CD4-positive, alpha-beta memory T cell (primary cell): Measurements from ENCODE around the gene CYBA. TPM values are rescaled to one million over a fixed set of nuclear protein-coding genes. Genes with fewer than 3 reads are reported as not detected.

ENCODE experiments used
- CTCF ChIA-PET: fragments of 350-600 bp; sonication (Branson Sonifier 250); formaldehyde crosslinking; loops from one replicate; lab custom pipeline; 2021; ENCODE audit warnings: inconsistent platforms; ENCODE audit not compliant: partially characterized antibody; lab: Charles Lee
- POLR2A ChIA-PET: fragments of 350-600 bp; sonication (Branson Sonifier 250); formaldehyde crosslinking; loops from one replicate; lab custom pipeline; 2021; ENCODE audit not compliant: partially characterized antibody; lab: Charles Lee
- DNase-seq, 5 donors: peaks; one replicate each; pipeline versions ENCODE4 v3.0.0 to v3.0.0-alpha.2; 2020 to 2022; ENCODE audit warnings: mixed read lengths in 1 of 5
- H3K27ac ChIP-seq: one replicate; pipeline ENCODE4 v1.7.0; 2013; ENCODE audit warnings: low read depth, low read length
- H3K27me3 ChIP-seq: 2 replicates; pipeline ENCODE4 v1.7.0; 2013; ENCODE audit warnings: mild to moderate bottlenecking, low read length, moderate library complexity; ENCODE audit not compliant: insufficient read depth
- H3K36me3 ChIP-seq: 2 replicates; pipeline ENCODE4 v1.7.0; 2013; ENCODE audit warnings: mild to moderate bottlenecking, low read length, moderate library complexity; ENCODE audit not compliant: insufficient read depth
- H3K4me1 ChIP-seq: 2 replicates; pipeline ENCODE4 v1.7.0; 2013; ENCODE audit warnings: mild to moderate bottlenecking, low read length, moderate library complexity; ENCODE audit not compliant: insufficient read depth
- H3K4me3 ChIP-seq, 2 donors: one replicate each; pipeline ENCODE4 v1.7.0; 2013; ENCODE audit warnings: low read length in 2 of 2, mild to moderate bottlenecking in 1 of 2
- H3K9me3 ChIP-seq, 2 donors: one replicate each; pipeline ENCODE4 v1.7.0; 2013; ENCODE audit warnings: low read length in 2 of 2, control low read depth in 1 of 2; ENCODE audit not compliant: control insufficient read depth in 1 of 2
- H3K27ac Mint-ChIP-seq, 7 donors: one replicate each; pipeline ENCODE4 v1.8.0; 2020 to 2021; ENCODE audit warnings: mixed read lengths in 7 of 7, mild to moderate bottlenecking in 6 of 7, inconsistent platforms in 3 of 7, moderate library complexity in 3 of 7
- H3K27me3 Mint-ChIP-seq, 2 donors: one replicate each; pipeline ENCODE4 v1.8.0; 2020 to 2021; ENCODE audit warnings: mixed read lengths in 2 of 2
- H3K36me3 Mint-ChIP-seq, 2 donors: one replicate each; pipeline ENCODE4 v1.8.0; 2020 to 2021; ENCODE audit warnings: mixed read lengths in 2 of 2, inconsistent platforms in 1 of 2, mild to moderate bottlenecking in 1 of 2
- H3K4me1 Mint-ChIP-seq, 4 donors: one replicate each; pipeline ENCODE4 v1.8.0; 2020 to 2021; ENCODE audit warnings: mixed read lengths in 4 of 4, mild to moderate bottlenecking in 1 of 4
- H3K4me3 Mint-ChIP-seq, 8 donors: one replicate each; pipeline ENCODE4 v1.8.0; 2020 to 2021; ENCODE audit warnings: mixed read lengths in 8 of 8, mild to moderate bottlenecking in 7 of 8, moderate library complexity in 6 of 8, inconsistent platforms in 3 of 8
- H3K9me3 Mint-ChIP-seq, 8 donors: one replicate each; pipeline ENCODE4 v1.8.0; 2020 to 2021; ENCODE audit warnings: mixed read lengths in 8 of 8, mild to moderate bottlenecking in 5 of 8, inconsistent platforms in 3 of 8, moderate library complexity in 1 of 8
- intact Hi-C: fragments of 100-400 bp; cut with micrococcal nuclease; formaldehyde crosslinking; loops from one replicate; pipeline ENCODE4 v1.15.1; 2023
- polyA plus RNA-seq, 2 donors: library from polyadenylated mRNA; unstranded; fragments of 300-500 nt; fragmentation: Illumina TruSeq; gene quantifications; one replicate each; pipeline ENCODE4 v1.2.3, GENCODE V29; 2021
- total RNA-seq, 2 experiments: library from RNA; stranded (reverse); gene quantifications; one replicate each; pipeline ENCODE4 v1.2.3, GENCODE V29; 2021

CYBA gene
- total and polyA plus RNA-seq, 4 experiments from 2014 or later = 383 to 1,286 (median 538) TPM

DNA sequence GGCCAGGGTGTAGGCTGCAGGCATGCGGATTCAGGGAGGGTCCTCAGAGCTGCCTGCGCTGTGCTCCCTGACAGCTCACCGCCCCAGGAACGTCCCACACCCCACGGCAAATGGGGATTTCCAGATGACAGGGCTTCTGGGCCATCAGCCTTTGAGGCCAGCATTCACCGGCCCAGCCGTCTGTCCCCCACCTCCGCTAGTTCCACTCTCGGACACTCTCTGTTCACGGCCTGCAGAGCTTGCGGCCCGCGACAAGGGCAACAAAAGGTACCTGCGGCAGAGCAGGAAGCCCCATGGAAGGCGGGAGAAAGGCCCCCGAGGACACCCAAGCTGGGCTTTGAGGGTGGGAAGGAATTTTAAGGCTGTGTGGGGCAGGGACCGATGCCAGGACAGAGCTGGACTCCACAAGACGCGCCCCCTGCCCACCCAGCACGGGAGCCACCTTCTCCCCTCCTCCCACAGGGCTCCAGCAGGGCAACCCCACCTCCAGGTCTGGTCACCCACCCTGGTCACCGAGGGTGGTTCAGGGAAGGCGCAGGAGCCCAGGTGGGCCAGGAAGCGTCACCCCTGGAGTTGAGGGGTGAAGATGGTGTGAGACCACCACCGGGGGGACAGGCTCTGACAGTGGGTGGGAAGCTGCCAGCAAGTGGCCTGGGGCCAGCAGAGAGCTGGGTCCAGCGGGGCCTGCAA lies 5.6 kb upstream of the CYBA start:
- no peak overlapping the region for H3K4me3 ChIP-seq
- H3K36me3 Mint-ChIP-seq = peaks cover 0 to 8% of the 10 kb centered on the region in 2 donors
- H3K4me3 Mint-ChIP-seq = no peak overlapping the region
- DNase-seq = no peak
- no peaks in the 10 kb centered on the region for H3K27me3 Mint-ChIP-seq
- H3K27ac Mint-ChIP-seq = peak overlapping the region in 1 of 7 donors; percentile 42
- H3K27me3 ChIP-seq = no peaks in the 10 kb centered on the region
- POLR2A ChIA-PET = no interaction called here
- intact Hi-C loops = no loop called here
- no peak overlapping the region for H3K27ac ChIP-seq
- peaks cover 2 to 12% (median 3%) of the 10 kb centered on the region in 4 donors for H3K4me1 Mint-ChIP-seq
- no peaks in the 10 kb centered on the region for H3K9me3 ChIP-seq
- CTCF ChIA-PET = no interaction called here
- peaks cover 13% of the 10 kb centered on the region for H3K4me1 ChIP-seq
- no peaks in the 10 kb centered on the region for H3K9me3 Mint-ChIP-seq
- no peaks in the 10 kb centered on the region for H3K36me3 ChIP-seq

- intact Hi-C loops = no loop called here
- Histone ChIP-seq H3K27me3 (no peaks in the 10 kb centered on the region), H3K9me3 (no peaks in the 10 kb centered on the region), H3K36me3 (no peaks in the 10 kb centered on the region), H3K27ac (no peak overlapping the region), H3K4me3 (no peak overlapping the region), H3K4me1 (peaks cover 13% of the 10 kb centered on the region)
- CTCF ChIA-PET = no interaction called here
- Mint-ChIP-seq H3K36me3 (peaks cover 0 to 12% of the 10 kb centered on the region in 2 donors), H3K4me1 (peaks cover 2 to 13% (median 5%) of the 10 kb centered on the region in 4 donors), H3K27ac (peak overlapping the region in 1 of 7 donors; percentile 35), H3K27me3 (no peaks in the 10 kb centered on the region), H3K9me3 (no peaks in the 10 kb centered on the region), H3K4me3 (no peak overlapping the region)
- POLR2A ChIA-PET = no interaction called here
- no peak for DNase-seq
Measured at GRCh38 chr16:88655733-88656281, 5.0 kb upstream of the CYBA start.

- H3K27ac ChIP-seq = no peak overlapping the region
Measured at GRCh38 chr16:88655053-88655732, 4.3 kb upstream of the CYBA start.

DNA sequence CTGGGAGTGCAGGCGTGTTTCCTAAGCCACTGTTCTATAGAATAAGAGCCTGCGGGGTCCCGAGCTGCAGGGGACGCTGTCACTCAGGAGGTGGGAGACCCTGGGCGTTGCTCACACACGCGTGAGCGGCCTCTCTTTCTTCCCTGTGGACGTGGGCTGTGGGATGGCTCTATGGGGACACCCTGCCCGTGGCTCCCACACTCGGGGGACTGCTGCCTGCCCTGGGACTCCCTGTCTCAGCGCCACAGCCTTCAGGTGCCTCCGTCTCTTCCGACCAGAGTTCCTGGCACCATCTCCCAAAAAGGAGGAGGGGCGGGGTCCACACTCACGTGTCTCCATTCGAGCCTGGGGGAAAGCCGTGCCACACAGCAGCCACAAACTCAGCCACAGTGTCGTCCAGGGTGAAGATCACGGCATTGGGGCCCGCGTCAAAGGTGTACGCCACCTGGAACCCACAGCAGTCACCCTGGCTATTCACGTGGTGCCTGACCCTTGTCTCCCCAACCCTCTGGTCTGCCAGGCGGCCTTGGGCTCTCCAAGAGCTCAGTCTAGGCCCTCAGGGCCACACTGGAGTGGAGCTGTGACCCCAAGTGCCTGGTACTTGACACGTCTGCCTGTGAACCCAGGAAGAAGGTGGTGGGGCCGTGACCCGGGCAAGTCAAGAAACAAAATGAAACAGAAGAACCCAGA lies 3.7 kb upstream of the CYBA start:
- DNase-seq = no peak
- H3K27ac Mint-ChIP-seq = peak overlapping the region in 3 of 7 donors; percentile 13 to 60 (median 55)
- no peaks in the 10 kb centered on the region for H3K27me3 Mint-ChIP-seq
- ChIA-PET CTCF (no interaction called here), POLR2A (interaction anchor here (1.0 kb wide), 1 partner anchor 18 kb away, joined by 4 read pairs; no protein-coding TSS in a partner anchor)
- peaks cover 0 to 15% of the 10 kb centered on the region in 2 donors for H3K36me3 Mint-ChIP-seq
- H3K4me1 Mint-ChIP-seq = peaks cover 2 to 19% (median 6%) of the 10 kb centered on the region in 4 donors
- Histone ChIP-seq H3K4me3 (no peak overlapping the region), H3K4me1 (peaks cover 19% of the 10 kb centered on the region), H3K27ac (no peak overlapping the region), H3K36me3 (no peaks in the 10 kb centered on the region), H3K27me3 (no peaks in the 10 kb centered on the region), H3K9me3 (no peaks in the 10 kb centered on the region)
- intact Hi-C loops = no loop called here
- H3K4me3 Mint-ChIP-seq = peak overlapping the region in 1 of 8 donors; percentile 10
- H3K9me3 Mint-ChIP-seq = no peaks in the 10 kb centered on the region

More at GRCh38 chr16:88655053-88655732, 4.3 kb upstream of the CYBA start:
- no peaks in the 10 kb centered on the region for H3K27me3 ChIP-seq
- no peaks in the 10 kb centered on the region for H3K36me3 ChIP-seq
- H3K4me3 Mint-ChIP-seq = peak overlapping the region in 1 of 8 donors; percentile 10
- no peaks in the 10 kb centered on the region for H3K9me3 Mint-ChIP-seq
- H3K27ac Mint-ChIP-seq = peak overlapping the region in 3 of 7 donors; percentile 37 to 68 (median 60)
- peaks cover 13% of the 10 kb centered on the region for H3K4me1 ChIP-seq
- ChIA-PET POLR2A (no interaction called here), CTCF (no interaction called here)
- DNase-seq = no peak
- H3K4me3 ChIP-seq = no peak overlapping the region
- peaks cover 0 to 14% of the 10 kb centered on the region in 2 donors for H3K36me3 Mint-ChIP-seq
- intact Hi-C loops = no loop called here
- H3K4me1 Mint-ChIP-seq = peaks cover 2 to 13% (median 5%) of the 10 kb centered on the region in 4 donors
- no peaks in the 10 kb centered on the region for H3K27me3 Mint-ChIP-seq
- no peaks in the 10 kb centered on the region for H3K9me3 ChIP-seq

DNA sequence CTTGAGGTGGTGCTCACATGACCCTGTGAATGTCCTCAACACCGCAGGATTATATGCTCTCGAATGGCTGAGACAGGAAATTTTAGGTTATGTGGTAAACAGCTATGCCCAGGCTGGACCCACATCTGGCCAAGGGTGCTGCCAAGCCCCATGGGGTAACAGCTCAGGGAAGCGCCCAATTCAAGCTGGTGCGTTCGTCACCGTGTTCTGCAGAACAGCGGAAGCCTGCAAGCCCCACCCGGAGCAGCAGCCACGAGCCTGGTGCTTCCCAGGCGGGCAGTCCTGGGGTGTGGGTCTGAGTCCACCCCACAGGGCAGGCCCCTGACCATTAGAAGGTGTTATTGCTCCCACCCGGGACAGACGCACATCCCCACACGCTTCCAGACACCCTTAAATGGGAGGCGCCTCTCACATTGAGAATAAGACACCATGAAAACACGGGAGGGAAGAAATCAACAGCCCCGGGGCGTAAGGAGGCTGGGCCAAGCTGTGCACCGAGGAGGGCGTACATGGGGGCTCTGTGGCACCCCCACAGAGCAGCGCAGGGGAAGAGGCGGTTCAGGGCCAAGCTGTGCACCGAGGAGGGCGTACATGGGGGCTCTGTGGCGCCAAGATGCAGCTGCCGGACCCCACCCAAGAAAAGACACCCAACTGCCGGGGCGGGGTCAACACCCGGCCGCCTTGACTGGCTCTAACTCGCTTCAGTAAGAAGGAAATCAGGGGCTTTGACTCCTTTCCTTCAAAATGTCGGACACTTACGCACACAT lies 2.9 kb upstream of the CYBA start:
- peak overlapping the region in 6 of 7 donors; percentile 30 to 80 (median 60) for H3K27ac Mint-ChIP-seq
- no peak overlapping the region for H3K27ac ChIP-seq
- no peak for DNase-seq
- no peaks in the 10 kb centered on the region for H3K27me3 ChIP-seq
- no peaks in the 10 kb centered on the region for H3K27me3 Mint-ChIP-seq
- H3K4me1 ChIP-seq = peaks cover 25% of the 10 kb centered on the region
- intact Hi-C loops = no loop called here
- H3K36me3 ChIP-seq = peaks cover 4% of the 10 kb centered on the region
- H3K9me3 ChIP-seq = no peaks in the 10 kb centered on the region
- H3K9me3 Mint-ChIP-seq = no peaks in the 10 kb centered on the region
- H3K4me3 ChIP-seq = no peak overlapping the region
- peaks cover 7 to 26% (median 12%) of the 10 kb centered on the region in 4 donors for H3K4me1 Mint-ChIP-seq
- H3K36me3 Mint-ChIP-seq = peaks cover 4 to 18% of the 10 kb centered on the region in 2 donors
- POLR2A ChIA-PET = interaction anchor here (1.0 to 6.1 kb wide), 3 partner anchors 10 to 48 kb away, joined by 4 to 66 read pairs (median 13); partner anchors contain the start of gene MVD
- CTCF ChIA-PET = no interaction called here
- H3K4me3 Mint-ChIP-seq = no peak overlapping the region

- no peak overlapping the region for H3K4me3 ChIP-seq
- peak overlapping the region in 1 of 8 donors; percentile 15 for H3K4me3 Mint-ChIP-seq
- H3K27ac Mint-ChIP-seq = peak overlapping the region in 6 of 7 donors; percentile 30 to 80 (median 60)
- intact Hi-C loops = no loop called here
- POLR2A ChIA-PET = interaction anchor here (1.4 to 6.1 kb wide), 3 partner anchors 10 to 83 kb away, joined by 6 to 66 read pairs (median 13); partner anchors contain the start of genes MVD and ZC3H18
- peaks cover 4 to 19% of the 10 kb centered on the region in 2 donors for H3K36me3 Mint-ChIP-seq
- no peaks in the 10 kb centered on the region for H3K9me3 Mint-ChIP-seq
- no peak for DNase-seq
- peaks cover 4% of the 10 kb centered on the region for H3K36me3 ChIP-seq
- no peaks in the 10 kb centered on the region for H3K9me3 ChIP-seq
- peak overlapping the region; percentile 91 for H3K27ac ChIP-seq
- H3K27me3 Mint-ChIP-seq = no peaks in the 10 kb centered on the region
- H3K27me3 ChIP-seq = no peaks in the 10 kb centered on the region
- H3K4me1 ChIP-seq = peaks cover 28% of the 10 kb centered on the region
- CTCF ChIA-PET = no interaction called here
- peaks cover 7 to 26% (median 12%) of the 10 kb centered on the region in 4 donors for H3K4me1 Mint-ChIP-seq
Measured at GRCh38 chr16:88653101-88653500, 2.2 kb upstream of the CYBA start.
